ENCODE measurements around the gene GJA5. TPM values are rescaled to one million over a fixed set of nuclear protein-coding genes. Genes with fewer than 3 reads are reported as not detected.

Gene GJA5
- total RNA-seq, 1 donor from 2014 or later = 0.27 TPM

GRCh38 chr1:147717051-147717705, 43.2 kb downstream of the GJA5 start:
- Mint-ChIP-seq H3K4me1 (ENCODE audit: low read depth, unreplicated experiment) (no peaks in the 10 kb centered on the region), H3K4me3 (ENCODE audit: unreplicated experiment) (no peak overlapping the region), H3K27ac (ENCODE audit: unreplicated experiment) (no peak overlapping the region), H3K27me3 (ENCODE audit: low read depth, unreplicated experiment) (peaks cover 20% of the 10 kb centered on the region), H3K9me3 (ENCODE audit: unreplicated experiment) (no peaks in the 10 kb centered on the region), H3K36me3 (ENCODE audit: low read depth, unreplicated experiment) (no peaks in the 10 kb centered on the region)
- no peak for FAIRE-seq
- Histone ChIP-seq H3K27me3 (ENCODE audit: insufficient read depth, low read length) (no peaks in the 10 kb centered on the region), H3K4me1 (ENCODE audit: insufficient read depth, low read length) (no peaks in the 10 kb centered on the region), H3K4me3 (ENCODE audit: insufficient read depth, low read depth, low read length) (no peak overlapping the region), H2AFZ (ENCODE audit: low read depth, low read length) (no peak overlapping the region), H3K9ac (ENCODE audit: low read length) (no peak overlapping the region), H3K9me3 (ENCODE audit: insufficient read depth, low read depth, low read length) (no peaks in the 10 kb centered on the region), H3K36me3 (ENCODE audit: insufficient read depth, low read length) (no peaks in the 10 kb centered on the region), H3K27ac (ENCODE audit: low read depth, low read length) (no peak overlapping the region), H3K4me2 (ENCODE audit: low read length) (no peak overlapping the region), H3K79me2 (ENCODE audit: insufficient read depth, low read length) (no peaks in the 10 kb centered on the region), H4K20me1 (ENCODE audit: insufficient read depth, low read length) (no peaks in the 10 kb centered on the region)
- TF ChIP-seq CTCF (IDR thresholded peaks at IDR 0.05; ENCODE audit: insufficient read depth, low read depth, low read length) = no peak
- no peak for TF ChIP-seq EZH2 (IDR thresholded peaks at IDR 0.05; ENCODE audit: insufficient read depth, low read length)
- DNase-seq (ENCODE audit: low read depth) = no peak

- no peak for TF ChIP-seq CTCF (IDR thresholded peaks at IDR 0.05; ENCODE audit: insufficient read depth, low read depth, low read length)
- TF ChIP-seq EZH2 (IDR thresholded peaks at IDR 0.05; ENCODE audit: insufficient read depth, low read length) = no peak
- peaks cover 2% of the 10 kb centered on the region for H3K9me3 Mint-ChIP-seq (ENCODE audit: unreplicated experiment)
- Histone ChIP-seq H3K9ac (ENCODE audit: low read length) (no peak overlapping the region), H3K4me1 (ENCODE audit: insufficient read depth, low read length) (no peaks in the 10 kb centered on the region), H3K4me3 (ENCODE audit: insufficient read depth, low read depth, low read length) (no peak overlapping the region), H3K79me2 (ENCODE audit: insufficient read depth, low read length) (no peaks in the 10 kb centered on the region), H3K27me3 (ENCODE audit: insufficient read depth, low read length) (no peaks in the 10 kb centered on the region), H3K36me3 (ENCODE audit: insufficient read depth, low read length) (no peaks in the 10 kb centered on the region), H2AFZ (ENCODE audit: low read depth, low read length) (no peak overlapping the region), H3K9me3 (ENCODE audit: insufficient read depth, low read depth, low read length) (no peaks in the 10 kb centered on the region), H3K27ac (ENCODE audit: low read depth, low read length) (no peak overlapping the region), H4K20me1 (ENCODE audit: insufficient read depth, low read length) (no peaks in the 10 kb centered on the region), H3K4me2 (ENCODE audit: low read length) (no peak overlapping the region)
- H3K4me3 Mint-ChIP-seq (ENCODE audit: unreplicated experiment) = no peak overlapping the region
- no peak overlapping the region for H3K27ac Mint-ChIP-seq (ENCODE audit: unreplicated experiment)
- no peaks in the 10 kb centered on the region for H3K4me1 Mint-ChIP-seq (ENCODE audit: low read depth, unreplicated experiment)
- FAIRE-seq = no peak
- no peak for DNase-seq (ENCODE audit: low read depth)
- H3K36me3 Mint-ChIP-seq (ENCODE audit: low read depth, unreplicated experiment) = no peaks in the 10 kb centered on the region
- H3K27me3 Mint-ChIP-seq (ENCODE audit: low read depth, unreplicated experiment) = peaks cover 5% of the 10 kb centered on the region
These were observed 47.8 kb downstream of the GJA5 start for GRCh38 chr1:147712605-147713004.

Other genes starting within 250 kb of the GJA5 start
- gene BCL9, start 219.1 kb downstream of the GJA5 start, total RNA-seq = 30.0 and 30.5 TPM in 2 replicates
- gene ACP6, start 90.1 kb downstream of the GJA5 start, total RNA-seq = 17.5 and 19.6 TPM in 2 replicates
- not detected in 2 replicates for gene GJA8, start 142.2 kb upstream of the GJA5 start, total RNA-seq
- gene GPR89B, start 167.8 kb upstream of the GJA5 start, total RNA-seq = 12.2 and 13.0 TPM in 2 replicates

Data from astrocyte (in vitro differentiated cells and primary cell).